Neural crest cell (in vitro differentiated cells): ENCODE measurements around the gene SEPTIN1. TPM values are rescaled to one million over a fixed set of nuclear protein-coding genes. Genes with fewer than 3 reads are reported as not detected.
A peak's percentile ranks its signal among the peaks of the same experiment; 100 is the strongest.
"Not testable (repeated sequence)": the region's sequence is repeated elsewhere in the genome, so short reads cannot be mapped to it uniquely, and the experiment has no call there.

Experiments
- DNase-seq: peaks from one replicate; pipeline ENCODE4 v3.0.0; 2021; ENCODE audit warnings: low read depth, mixed read lengths, low spot score
- H3K27ac Mint-ChIP-seq: one replicate; pipeline ENCODE4 v1.8.0; 2021; ENCODE audit warnings: mild to moderate bottlenecking, mixed read lengths; ENCODE audit not compliant: unreplicated experiment
- H3K27me3 Mint-ChIP-seq: 2 replicates; pipeline ENCODE4 v1.8.0; 2021; ENCODE audit warnings: low read depth, mild to moderate bottlenecking, mixed read lengths
- H3K36me3 Mint-ChIP-seq: 2 replicates; pipeline ENCODE4 v1.8.0; 2021; ENCODE audit warnings: low read depth, mild to moderate bottlenecking, mixed read lengths
- H3K4me1 Mint-ChIP-seq: 2 replicates; pipeline ENCODE4 v1.8.0; 2021; ENCODE audit warnings: mixed read lengths
- H3K4me3 Mint-ChIP-seq: one replicate; pipeline ENCODE4 v1.8.0; 2021; ENCODE audit warnings: mild to moderate bottlenecking, mixed read lengths
- H3K9me3 Mint-ChIP-seq: 2 replicates; pipeline ENCODE4 v1.8.0; 2021; ENCODE audit warnings: mixed read lengths
- total RNA-seq: library from RNA; stranded (reverse); gene quantifications from 2 replicates; pipeline ENCODE4 v1.2.1, GENCODE V29; 2021
- TF ChIP-seq, protein P1 (sequence below): fragments of 200-600 bp; sonication (generic); conservative IDR thresholded peaks from 2 replicates; pipeline ENCODE4 v1.5.0; 2021; ENCODE audit warnings: antibody characterized with exemption, mild to moderate bottlenecking

The SEPTIN1 gene
- total RNA-seq, 1 donor from 2014 or later = 2.3 TPM

- H3K4me1 Mint-ChIP-seq = peaks cover 10% of the 10 kb centered on the region
- H3K36me3 Mint-ChIP-seq = no peaks in the 10 kb centered on the region
- TF ChIP-seq, protein P1, sequence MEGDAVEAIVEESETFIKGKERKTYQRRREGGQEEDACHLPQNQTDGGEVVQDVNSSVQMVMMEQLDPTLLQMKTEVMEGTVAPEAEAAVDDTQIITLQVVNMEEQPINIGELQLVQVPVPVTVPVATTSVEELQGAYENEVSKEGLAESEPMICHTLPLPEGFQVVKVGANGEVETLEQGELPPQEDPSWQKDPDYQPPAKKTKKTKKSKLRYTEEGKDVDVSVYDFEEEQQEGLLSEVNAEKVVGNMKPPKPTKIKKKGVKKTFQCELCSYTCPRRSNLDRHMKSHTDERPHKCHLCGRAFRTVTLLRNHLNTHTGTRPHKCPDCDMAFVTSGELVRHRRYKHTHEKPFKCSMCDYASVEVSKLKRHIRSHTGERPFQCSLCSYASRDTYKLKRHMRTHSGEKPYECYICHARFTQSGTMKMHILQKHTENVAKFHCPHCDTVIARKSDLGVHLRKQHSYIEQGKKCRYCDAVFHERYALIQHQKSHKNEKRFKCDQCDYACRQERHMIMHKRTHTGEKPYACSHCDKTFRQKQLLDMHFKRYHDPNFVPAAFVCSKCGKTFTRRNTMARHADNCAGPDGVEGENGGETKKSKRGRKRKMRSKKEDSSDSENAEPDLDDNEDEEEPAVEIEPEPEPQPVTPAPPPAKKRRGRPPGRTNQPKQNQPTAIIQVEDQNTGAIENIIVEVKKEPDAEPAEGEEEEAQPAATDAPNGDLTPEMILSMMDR = no peak
- DNase-seq = no peak
- no peaks in the 10 kb centered on the region for H3K27me3 Mint-ChIP-seq
- no peaks in the 10 kb centered on the region for H3K9me3 Mint-ChIP-seq
- peak overlapping the region; percentile 86 for H3K4me3 Mint-ChIP-seq
- H3K27ac Mint-ChIP-seq = no peak overlapping the region
Measured at GRCh38 chr16:30335598-30336474, 46.5 kb downstream of the SEPTIN1 start.

DNA sequence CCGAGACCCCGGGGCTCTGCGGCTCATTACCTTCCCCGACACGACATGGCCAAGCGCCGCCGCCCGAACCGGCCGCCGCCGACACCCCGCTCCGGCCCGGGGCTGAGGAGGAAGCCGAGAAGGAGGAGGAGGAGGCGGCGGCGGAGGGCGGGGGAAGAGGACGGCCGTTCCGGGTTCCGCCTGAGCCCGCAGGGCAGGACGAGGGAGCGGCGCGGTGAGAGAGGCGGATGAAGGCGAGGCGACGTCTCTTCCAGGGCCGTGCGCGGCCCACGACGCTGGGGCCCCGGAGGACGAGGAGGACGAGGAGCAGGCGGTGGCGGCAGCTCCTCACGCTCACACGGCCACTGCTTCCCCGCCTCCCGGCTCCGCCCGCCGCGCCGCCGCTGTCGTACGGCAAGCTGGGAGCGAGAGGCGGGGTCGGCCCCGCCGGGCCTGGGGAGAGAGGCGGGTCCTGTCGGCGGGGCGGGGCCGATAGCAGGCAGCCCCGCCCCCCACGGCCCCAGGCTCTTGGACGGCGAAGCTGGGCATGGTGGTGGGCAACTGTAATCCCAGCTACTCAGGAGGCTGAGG is 47.2 kb downstream of the SEPTIN1 start:
- H3K4me3 Mint-ChIP-seq = peak overlapping the region; percentile 86
- DNase-seq = peak; percentile 72
- H3K4me1 Mint-ChIP-seq = peaks cover 13% of the 10 kb centered on the region
- H3K9me3 Mint-ChIP-seq, H3K27me3 Mint-ChIP-seq, H3K27ac Mint-ChIP-seq, H3K36me3 Mint-ChIP-seq: not testable (repeated sequence)

- not testable (repeated sequence) for H3K9me3 Mint-ChIP-seq, H3K36me3 Mint-ChIP-seq, H3K27me3 Mint-ChIP-seq
- Mint-ChIP-seq H3K4me3 (peak overlapping the region; percentile 95), H3K4me1 (peaks cover 13% of the 10 kb centered on the region), H3K27ac (peak overlapping the region; percentile 94)
- peak; percentile 50 for DNase-seq
Measured at GRCh38 chr16:30334473-30334989, 47.8 kb downstream of the SEPTIN1 start.

Other genes with a start within 250 kb of the SEPTIN1 start
- gene CORO1A, start 199.0 kb downstream of the SEPTIN1 start, total RNA-seq = 25.2 and 25.8 TPM in 2 replicates
- gene BOLA2B, start 188.9 kb downstream of the SEPTIN1 start, total RNA-seq = 103 and 118 TPM in 2 replicates
- 45.0 and 69.1 TPM in 2 replicates for gene SLX1A, start 188.7 kb downstream of the SEPTIN1 start, total RNA-seq
- gene SULT1A3, start 183.3 kb downstream of the SEPTIN1 start, total RNA-seq = 23.9 and 26.4 TPM in 2 replicates
- 11.2 and 15.4 TPM in 2 replicates for gene NPIPB13, start 134.1 kb downstream of the SEPTIN1 start, total RNA-seq
- 74.8 and 85.2 TPM in 2 replicates for gene CD2BP2, start 27.3 kb downstream of the SEPTIN1 start, total RNA-seq
- 39.7 and 45.6 TPM in 2 replicates for gene TBC1D10B, start 12.1 kb downstream of the SEPTIN1 start, total RNA-seq
- gene MYL11, start 7.8 kb downstream of the SEPTIN1 start, total RNA-seq = not detected in 2 replicates
- 59.9 and 60.9 TPM in 2 replicates for gene ZNF48, start 12.9 kb upstream of the SEPTIN1 start, total RNA-seq
- 17.5 and 18.9 TPM in 2 replicates for gene ZNF771, start 25.0 kb upstream of the SEPTIN1 start, total RNA-seq
- gene DCTPP1, start 47.5 kb upstream of the SEPTIN1 start, total RNA-seq = 91.6 and 94.3 TPM in 2 replicates
- gene SEPHS2, start 63.3 kb upstream of the SEPTIN1 start, total RNA-seq = 29.6 and 30.5 TPM in 2 replicates
- gene ITGAL, start 90.2 kb upstream of the SEPTIN1 start, total RNA-seq = not detected in 2 replicates
- gene ZNF768, start 144.0 kb upstream of the SEPTIN1 start, total RNA-seq = 64.0 and 68.5 TPM in 2 replicates
- 10.5 and 11.3 TPM in 2 replicates for gene ZNF747, start 152.3 kb upstream of the SEPTIN1 start, total RNA-seq
- 20.7 and 22.3 TPM in 2 replicates for gene ZNF764, start 175.8 kb upstream of the SEPTIN1 start, total RNA-seq
- gene ZNF688, start 189.2 kb upstream of the SEPTIN1 start, total RNA-seq = 13.4 and 14.3 TPM in 2 replicates
- 37.6 and 38.3 TPM in 2 replicates for gene ZNF785, start 203.1 kb upstream of the SEPTIN1 start, total RNA-seq
- 23.0 and 23.2 TPM in 2 replicates for gene ZNF689, start 227.8 kb upstream of the SEPTIN1 start, total RNA-seq